Neural cell (in vitro differentiated cells): ENCODE data around the gene SLMAP. TPM values are rescaled to one million over a fixed set of nuclear protein-coding genes. Genes with fewer than 3 reads are reported as not detected.

Source experiments
- H2AFZ ChIP-seq: fragments of 200-600, 300-800 bp; sonication (generic), shearing (Covaris generic); 2 replicates; pipeline ENCODE4 v1.6.0; 2014; ENCODE audit warnings: low read depth, mild to moderate bottlenecking, antibody characterized with exemption, low read length, moderate library complexity
- H3F3A ChIP-seq: fragments of 200-600 bp; shearing (Covaris generic); 2 replicates; pipeline ENCODE4 v1.6.1; 2016; ENCODE audit warnings: mild to moderate bottlenecking, moderate library complexity, mixed read lengths, antibody characterized with exemption, low read length; ENCODE audit not compliant: insufficient read depth, poor library complexity, severe bottlenecking
- H3K27ac ChIP-seq: fragments of 200-600, 300-800 bp; sonication (generic), shearing (Covaris generic); 2 replicates; pipeline ENCODE4 v1.5.1; 2014; ENCODE audit warnings: mild to moderate bottlenecking, low read length, moderate library complexity
- H3K27me3 ChIP-seq: fragments of 300-800, 200-600 bp; sonication (generic), shearing (Covaris generic); 2 replicates; pipeline ENCODE4 v1.6.0; 2014; ENCODE audit warnings: mild to moderate bottlenecking, low read depth, low read length, moderate library complexity; ENCODE audit not compliant: insufficient read depth
- H3K36me3 ChIP-seq: fragments of 300-800, 200-600 bp; sonication (generic), shearing (Covaris generic); 2 replicates; pipeline ENCODE4 v1.5.1; 2014; ENCODE audit warnings: mild to moderate bottlenecking, antibody characterized with exemption, low read length, moderate library complexity; ENCODE audit not compliant: insufficient read depth
- H3K4me2 ChIP-seq: fragments of 300-800, 200-600 bp; sonication (generic), shearing (Covaris generic); 2 replicates; pipeline ENCODE4 v1.6.0; 2014; ENCODE audit warnings: mild to moderate bottlenecking, low read length
- H3K4me3 ChIP-seq: fragments of 300-800, 200-600 bp; sonication (generic), shearing (Covaris generic); 2 replicates; pipeline ENCODE4 v1.5.1; 2014; ENCODE audit warnings: mild to moderate bottlenecking, low read length, moderate library complexity
- H3K79me2 ChIP-seq: fragments of 200-600 bp; shearing (Covaris generic); replicated peaks from 2 replicates; pipeline ENCODE4 v1.6.0; 2014; ENCODE audit warnings: mild to moderate bottlenecking, low read length, moderate library complexity; ENCODE audit not compliant: insufficient read depth
- H3K9ac ChIP-seq: fragments of 300-800, 200-600 bp; sonication (generic), shearing (Covaris generic); 2 replicates; pipeline ENCODE4 v1.6.1; 2016; ENCODE audit warnings: mild to moderate bottlenecking, low read length, mixed read lengths
- H3K9me2 ChIP-seq: fragments of 200-600 bp; shearing (Covaris generic); 2 replicates; pipeline ENCODE4 v1.6.1; 2016; ENCODE audit warnings: mild to moderate bottlenecking, low read length, mixed read lengths; ENCODE audit not compliant: insufficient read depth
- H3K9me3 ChIP-seq: fragments of 200-600, 300-800 bp; sonication (generic), shearing (Covaris generic); 2 replicates; pipeline ENCODE4 v1.6.1; 2016; ENCODE audit warnings: mild to moderate bottlenecking, mixed run types, low read length, moderate library complexity, mixed read lengths
- H4K20me1 ChIP-seq: fragments of 200-600 bp; shearing (Covaris generic); 2 replicates; pipeline ENCODE4 v1.6.1; 2016; ENCODE audit warnings: mild to moderate bottlenecking, mixed run types; ENCODE audit not compliant: insufficient read depth
- EP300 ChIP-seq: fragments of 450-650 bp; conservative IDR thresholded peaks from 2 replicates; pipeline ENCODE4 v1.6.1; 2014; ENCODE audit warnings: antibody characterized with exemption, mild to moderate bottlenecking, moderate library complexity; ENCODE audit not compliant: poor library complexity, severe bottlenecking
- EZH2 ChIP-seq: fragments of 200-600, 300-800 bp; shearing (Covaris generic), sonication (generic); IDR thresholded peaks from 2 replicates; pipeline ENCODE4 v1.6.1; 2014; ENCODE audit warnings: antibody characterized with exemption, low read length, borderline replicate concordance, mild to moderate bottlenecking; ENCODE audit not compliant: insufficient read depth, poor library complexity, severe bottlenecking
- MXI1 ChIP-seq: fragments of 450-650 bp; conservative IDR thresholded peaks from 2 replicates; pipeline ENCODE4 v1.6.1; 2014; ENCODE audit warnings: antibody characterized with exemption, mild to moderate bottlenecking; ENCODE audit not compliant: poor library complexity, severe bottlenecking
- POLR2AphosphoS5 ChIP-seq: IDR thresholded peaks from 2 replicates; pipeline ENCODE4 v1.6.1; 2012
- RAD21 ChIP-seq: fragments of 450-650 bp; conservative IDR thresholded peaks from 2 replicates; pipeline ENCODE4 v1.6.1; 2014; ENCODE audit warnings: antibody characterized with exemption, mild to moderate bottlenecking, moderate library complexity
- SMC3 ChIP-seq: fragments of 450-650 bp; conservative IDR thresholded peaks from 2 replicates; pipeline ENCODE4 v1.6.1; 2014; ENCODE audit warnings: antibody characterized with exemption, mild to moderate bottlenecking, moderate library complexity; ENCODE audit not compliant: poor library complexity
- TAF1 ChIP-seq: IDR thresholded peaks from 2 replicates; pipeline ENCODE4 v1.6.1; 2012; ENCODE audit warnings: low read depth
- polyA plus RNA-seq: library from polyadenylated mRNA; depleted of rRNA; stranded (reverse); fragments of >200 nt; gene quantifications from 2 replicates; pipeline ENCODE4 v1.2.3, GENCODE V29; 2014
- TF ChIP-seq, protein P1 (sequence below): IDR thresholded peaks from 2 replicates; pipeline ENCODE4 v1.6.1; 2012; ENCODE audit warnings: borderline replicate concordance
- TF ChIP-seq, protein P2 (sequence below): fragments of 450-650 bp; IDR thresholded peaks from 2 replicates; pipeline ENCODE4 v1.5.1; 2014; ENCODE audit warnings: antibody characterized with exemption, mild to moderate bottlenecking, moderate library complexity; ENCODE audit not compliant: poor library complexity, severe bottlenecking

SLMAP gene
- polyA plus RNA-seq, 1 donor from 2014 or later: 42.1 TPM

GRCh38 chr3:57803647-57804081 is 47.6 kb downstream of the SLMAP start:
- H3K27ac ChIP-seq: no peak overlapping the region
- H3K79me2 ChIP-seq: no peaks in the 10 kb centered on the region
- no peaks in the 10 kb centered on the region for H3K9me3 ChIP-seq
- H3K9ac ChIP-seq: no peak overlapping the region
- H4K20me1 ChIP-seq: no peaks in the 10 kb centered on the region
- no peaks in the 10 kb centered on the region for H3K27me3 ChIP-seq
- no peaks in the 10 kb centered on the region for H3K36me3 ChIP-seq
- TF ChIP-seq EZH2 (no peak), EP300 (no peak), POLR2AphosphoS5 (no peak), TAF1 (no peak), SMC3 (no peak), MXI1 (no peak), RAD21 (no peak)
- TF ChIP-seq, protein P1, sequence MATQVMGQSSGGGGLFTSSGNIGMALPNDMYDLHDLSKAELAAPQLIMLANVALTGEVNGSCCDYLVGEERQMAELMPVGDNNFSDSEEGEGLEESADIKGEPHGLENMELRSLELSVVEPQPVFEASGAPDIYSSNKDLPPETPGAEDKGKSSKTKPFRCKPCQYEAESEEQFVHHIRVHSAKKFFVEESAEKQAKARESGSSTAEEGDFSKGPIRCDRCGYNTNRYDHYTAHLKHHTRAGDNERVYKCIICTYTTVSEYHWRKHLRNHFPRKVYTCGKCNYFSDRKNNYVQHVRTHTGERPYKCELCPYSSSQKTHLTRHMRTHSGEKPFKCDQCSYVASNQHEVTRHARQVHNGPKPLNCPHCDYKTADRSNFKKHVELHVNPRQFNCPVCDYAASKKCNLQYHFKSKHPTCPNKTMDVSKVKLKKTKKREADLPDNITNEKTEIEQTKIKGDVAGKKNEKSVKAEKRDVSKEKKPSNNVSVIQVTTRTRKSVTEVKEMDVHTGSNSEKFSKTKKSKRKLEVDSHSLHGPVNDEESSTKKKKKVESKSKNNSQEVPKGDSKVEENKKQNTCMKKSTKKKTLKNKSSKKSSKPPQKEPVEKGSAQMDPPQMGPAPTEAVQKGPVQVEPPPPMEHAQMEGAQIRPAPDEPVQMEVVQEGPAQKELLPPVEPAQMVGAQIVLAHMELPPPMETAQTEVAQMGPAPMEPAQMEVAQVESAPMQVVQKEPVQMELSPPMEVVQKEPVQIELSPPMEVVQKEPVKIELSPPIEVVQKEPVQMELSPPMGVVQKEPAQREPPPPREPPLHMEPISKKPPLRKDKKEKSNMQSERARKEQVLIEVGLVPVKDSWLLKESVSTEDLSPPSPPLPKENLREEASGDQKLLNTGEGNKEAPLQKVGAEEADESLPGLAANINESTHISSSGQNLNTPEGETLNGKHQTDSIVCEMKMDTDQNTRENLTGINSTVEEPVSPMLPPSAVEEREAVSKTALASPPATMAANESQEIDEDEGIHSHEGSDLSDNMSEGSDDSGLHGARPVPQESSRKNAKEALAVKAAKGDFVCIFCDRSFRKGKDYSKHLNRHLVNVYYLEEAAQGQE: no peak
- TF ChIP-seq, protein P2, sequence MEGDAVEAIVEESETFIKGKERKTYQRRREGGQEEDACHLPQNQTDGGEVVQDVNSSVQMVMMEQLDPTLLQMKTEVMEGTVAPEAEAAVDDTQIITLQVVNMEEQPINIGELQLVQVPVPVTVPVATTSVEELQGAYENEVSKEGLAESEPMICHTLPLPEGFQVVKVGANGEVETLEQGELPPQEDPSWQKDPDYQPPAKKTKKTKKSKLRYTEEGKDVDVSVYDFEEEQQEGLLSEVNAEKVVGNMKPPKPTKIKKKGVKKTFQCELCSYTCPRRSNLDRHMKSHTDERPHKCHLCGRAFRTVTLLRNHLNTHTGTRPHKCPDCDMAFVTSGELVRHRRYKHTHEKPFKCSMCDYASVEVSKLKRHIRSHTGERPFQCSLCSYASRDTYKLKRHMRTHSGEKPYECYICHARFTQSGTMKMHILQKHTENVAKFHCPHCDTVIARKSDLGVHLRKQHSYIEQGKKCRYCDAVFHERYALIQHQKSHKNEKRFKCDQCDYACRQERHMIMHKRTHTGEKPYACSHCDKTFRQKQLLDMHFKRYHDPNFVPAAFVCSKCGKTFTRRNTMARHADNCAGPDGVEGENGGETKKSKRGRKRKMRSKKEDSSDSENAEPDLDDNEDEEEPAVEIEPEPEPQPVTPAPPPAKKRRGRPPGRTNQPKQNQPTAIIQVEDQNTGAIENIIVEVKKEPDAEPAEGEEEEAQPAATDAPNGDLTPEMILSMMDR: no peak
- H3F3A ChIP-seq: no peaks in the 10 kb centered on the region
- H2AFZ ChIP-seq: no peak overlapping the region
- no peak overlapping the region for H3K4me3 ChIP-seq
- H3K4me2 ChIP-seq: no peak overlapping the region
- H3K9me2 ChIP-seq: no peaks in the 10 kb centered on the region

DNA sequence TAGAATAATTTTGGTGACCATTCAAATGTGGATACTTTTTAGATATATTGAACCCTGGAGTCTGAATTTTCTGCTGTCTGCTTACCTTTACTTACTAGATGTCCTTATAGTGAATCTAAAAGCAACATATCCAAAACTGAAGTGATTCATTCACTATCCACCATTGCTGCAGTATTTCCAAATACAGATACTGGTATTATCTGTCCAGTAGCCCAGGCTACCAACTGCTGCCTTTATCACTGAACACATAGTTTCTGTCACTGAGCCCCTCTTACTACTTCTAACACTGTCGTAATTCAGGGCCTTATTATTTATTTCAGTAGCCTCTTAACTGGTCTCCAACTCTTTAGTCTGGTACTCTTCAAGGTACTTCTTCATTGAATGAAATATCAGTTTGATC is 49.2 kb downstream of the SLMAP start:
- H3K27me3 ChIP-seq: no peaks in the 10 kb centered on the region
- no peak overlapping the region for H3K9ac ChIP-seq
- H3K9me3 ChIP-seq: no peaks in the 10 kb centered on the region
- H3K9me2 ChIP-seq: no peaks in the 10 kb centered on the region
- TF ChIP-seq, protein P1: no peak
- TF ChIP-seq MXI1 (no peak), EP300 (no peak), RAD21 (no peak), EZH2 (no peak), POLR2AphosphoS5 (no peak), SMC3 (no peak), TAF1 (no peak)
- TF ChIP-seq, protein P2: no peak
- no peak overlapping the region for H3K27ac ChIP-seq
- no peaks in the 10 kb centered on the region for H3F3A ChIP-seq
- H2AFZ ChIP-seq: no peak overlapping the region
- no peak overlapping the region for H3K4me3 ChIP-seq
- no peaks in the 10 kb centered on the region for H3K79me2 ChIP-seq
- no peaks in the 10 kb centered on the region for H4K20me1 ChIP-seq
- H3K4me2 ChIP-seq: no peak overlapping the region
- H3K36me3 ChIP-seq: no peaks in the 10 kb centered on the region
